Measurements from ENCODE around the gene BCL2L15.

Gene BCL2L15

GRCh38 chr1:113928187-113928930, 41.0 kb upstream of the BCL2L15 start:
- FAIRE-seq (peak; percentile 62), DNase-seq (ENCODE audit: insufficient read length) (no peak)
- TF ChIP-seq POLR2AphosphoS5 (IDR thresholded peaks at IDR 0.05; ENCODE audit: low read depth, low read length) (no peak), TAF1 (IDR thresholded peaks at IDR 0.05; ENCODE audit: borderline replicate concordance, low read depth, low read length) (no peak), POLR2A (IDR thresholded peaks at IDR 0.05; ENCODE audit: low read depth, low read length) (no peak)

- DNase-seq (ENCODE audit: insufficient read length) (no peak), FAIRE-seq (no peak)
- TF ChIP-seq TAF1 (IDR thresholded peaks at IDR 0.05; ENCODE audit: borderline replicate concordance, low read depth, low read length) = no peak
- TF ChIP-seq POLR2A (IDR thresholded peaks at IDR 0.05; ENCODE audit: low read depth, low read length) = no peak
- no peak for TF ChIP-seq POLR2AphosphoS5 (IDR thresholded peaks at IDR 0.05; ENCODE audit: low read depth, low read length)
Observed at GRCh38 chr1:113924473-113924872, 37.1 kb upstream of the BCL2L15 start.

GRCh38 chr1:113922957-113923356, 35.6 kb upstream of the BCL2L15 start:
- DNase-seq (ENCODE audit: insufficient read length) (no peak), FAIRE-seq (no peak)
- no peak for TF ChIP-seq POLR2A (IDR thresholded peaks at IDR 0.05; ENCODE audit: low read depth, low read length)

- TF ChIP-seq POLR2AphosphoS5 (IDR thresholded peaks at IDR 0.05; ENCODE audit: low read depth, low read length) (no peak), POLR2A (IDR thresholded peaks at IDR 0.05; ENCODE audit: low read depth, low read length) (no peak), TAF1 (IDR thresholded peaks at IDR 0.05; ENCODE audit: borderline replicate concordance, low read depth, low read length) (no peak)
- DNase-seq (ENCODE audit: insufficient read length) = no peak
- no peak for FAIRE-seq
Observed at GRCh38 chr1:113918243-113918642, 30.9 kb upstream of the BCL2L15 start.

- FAIRE-seq = no peak
- DNase-seq (ENCODE audit: insufficient read length) = no peak
- TF ChIP-seq POLR2AphosphoS5 (IDR thresholded peaks at IDR 0.05; ENCODE audit: low read depth, low read length) = no peak
- no peak for TF ChIP-seq POLR2A (IDR thresholded peaks at IDR 0.05; ENCODE audit: low read depth, low read length)
- TF ChIP-seq TAF1 (IDR thresholded peaks at IDR 0.05; ENCODE audit: borderline replicate concordance, low read depth, low read length) = no peak
Observed at GRCh38 chr1:113917400-113918082, 30.2 kb upstream of the BCL2L15 start.

GRCh38 chr1:113916974-113917373, 29.6 kb upstream of the BCL2L15 start:
- DNase-seq (ENCODE audit: insufficient read length) (no peak), FAIRE-seq (no peak)
- TF ChIP-seq POLR2AphosphoS5 (IDR thresholded peaks at IDR 0.05; ENCODE audit: low read depth, low read length) (no peak), TAF1 (IDR thresholded peaks at IDR 0.05; ENCODE audit: borderline replicate concordance, low read depth, low read length) (no peak), POLR2A (IDR thresholded peaks at IDR 0.05; ENCODE audit: low read depth, low read length) (no peak)

GRCh38 chr1:113913887-113914664, 26.7 kb upstream of the BCL2L15 start:
- TF ChIP-seq POLR2AphosphoS5 (IDR thresholded peaks at IDR 0.05; ENCODE audit: low read depth, low read length) (no peak), POLR2A (IDR thresholded peaks at IDR 0.05; ENCODE audit: low read depth, low read length) (no peak), TAF1 (IDR thresholded peaks at IDR 0.05; ENCODE audit: borderline replicate concordance, low read depth, low read length) (no peak)
- FAIRE-seq (no peak), DNase-seq (ENCODE audit: insufficient read length) (no peak)

GRCh38 chr1:113913312-113913668, 25.9 kb upstream of the BCL2L15 start:
- no peak for FAIRE-seq
- DNase-seq (ENCODE audit: insufficient read length) = no peak
- no peak for TF ChIP-seq TAF1 (IDR thresholded peaks at IDR 0.05; ENCODE audit: borderline replicate concordance, low read depth, low read length)
- no peak for TF ChIP-seq POLR2AphosphoS5 (IDR thresholded peaks at IDR 0.05; ENCODE audit: low read depth, low read length)
- TF ChIP-seq POLR2A (IDR thresholded peaks at IDR 0.05; ENCODE audit: low read depth, low read length) = no peak

- FAIRE-seq (no peak), DNase-seq (ENCODE audit: insufficient read length) (no peak)
- no peak for TF ChIP-seq TAF1 (IDR thresholded peaks at IDR 0.05; ENCODE audit: borderline replicate concordance, low read depth, low read length)
- TF ChIP-seq POLR2AphosphoS5 (IDR thresholded peaks at IDR 0.05; ENCODE audit: low read depth, low read length) = no peak
- TF ChIP-seq POLR2A (IDR thresholded peaks at IDR 0.05; ENCODE audit: low read depth, low read length) = no peak
Observed at GRCh38 chr1:113912594-113913311, 25.4 kb upstream of the BCL2L15 start.

- no peak for TF ChIP-seq POLR2A (IDR thresholded peaks at IDR 0.05; ENCODE audit: low read depth, low read length)
- TF ChIP-seq TAF1 (IDR thresholded peaks at IDR 0.05; ENCODE audit: borderline replicate concordance, low read depth, low read length) = 0 out of 2 replicates have a peak, but pooled peaks have one; percentile 5
- FAIRE-seq (no peak), DNase-seq (ENCODE audit: insufficient read length) (peak; percentile 30)
Observed at GRCh38 chr1:113905435-113905861, 18.1 kb upstream of the BCL2L15 start.
